ENCODE data around the gene MAP3K10.
A peak's percentile ranks its signal among the peaks of the same experiment; 100 is the strongest.

Gene MAP3K10

DNA sequence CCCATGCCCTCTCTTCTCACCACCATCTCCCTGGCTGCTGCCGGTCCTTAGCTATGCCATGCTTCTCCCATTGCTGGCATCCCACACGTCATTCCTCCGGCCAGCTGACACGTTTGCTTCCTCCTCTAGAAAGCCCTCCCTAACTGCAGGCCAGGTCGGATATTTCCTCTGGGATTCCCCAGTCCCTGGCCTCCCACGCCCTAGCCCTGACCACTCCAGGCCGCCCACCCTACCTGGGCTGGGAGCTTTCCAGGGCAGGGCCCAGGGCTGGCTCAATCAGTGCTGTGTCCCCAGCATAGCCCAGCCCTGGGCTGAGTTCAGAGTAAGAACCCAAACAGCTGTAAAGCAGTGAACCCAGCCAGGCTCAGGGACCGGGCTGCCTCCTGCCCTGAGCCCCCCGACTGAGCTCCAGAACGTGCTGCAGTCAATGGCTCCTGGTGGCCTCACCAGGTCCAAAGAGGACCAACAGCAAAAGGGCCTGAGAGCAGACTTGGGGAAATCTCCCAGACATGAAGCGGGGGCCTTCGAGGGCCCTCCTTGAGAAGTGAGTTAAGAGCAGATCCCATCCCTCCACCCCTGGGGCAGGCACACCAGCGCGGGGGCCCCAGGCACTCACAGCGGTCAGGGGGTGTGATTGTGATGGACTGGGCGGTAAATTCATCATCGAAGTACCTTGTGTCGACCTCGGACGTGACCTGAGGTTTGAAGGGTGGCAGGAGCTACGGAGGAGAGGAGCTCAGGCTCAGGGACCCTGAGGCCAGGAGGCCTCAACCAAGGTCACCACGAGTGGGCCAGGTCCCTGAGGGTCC, 43.4 kb downstream of the MAP3K10 start:
- no peak overlapping the region for H3K27ac ChIP-seq (ENCODE audit: low read length)
- no peaks in the 10 kb centered on the region for H3K36me3 ChIP-seq (replicated peaks; ENCODE audit: insufficient read depth, low read length)

DNA sequence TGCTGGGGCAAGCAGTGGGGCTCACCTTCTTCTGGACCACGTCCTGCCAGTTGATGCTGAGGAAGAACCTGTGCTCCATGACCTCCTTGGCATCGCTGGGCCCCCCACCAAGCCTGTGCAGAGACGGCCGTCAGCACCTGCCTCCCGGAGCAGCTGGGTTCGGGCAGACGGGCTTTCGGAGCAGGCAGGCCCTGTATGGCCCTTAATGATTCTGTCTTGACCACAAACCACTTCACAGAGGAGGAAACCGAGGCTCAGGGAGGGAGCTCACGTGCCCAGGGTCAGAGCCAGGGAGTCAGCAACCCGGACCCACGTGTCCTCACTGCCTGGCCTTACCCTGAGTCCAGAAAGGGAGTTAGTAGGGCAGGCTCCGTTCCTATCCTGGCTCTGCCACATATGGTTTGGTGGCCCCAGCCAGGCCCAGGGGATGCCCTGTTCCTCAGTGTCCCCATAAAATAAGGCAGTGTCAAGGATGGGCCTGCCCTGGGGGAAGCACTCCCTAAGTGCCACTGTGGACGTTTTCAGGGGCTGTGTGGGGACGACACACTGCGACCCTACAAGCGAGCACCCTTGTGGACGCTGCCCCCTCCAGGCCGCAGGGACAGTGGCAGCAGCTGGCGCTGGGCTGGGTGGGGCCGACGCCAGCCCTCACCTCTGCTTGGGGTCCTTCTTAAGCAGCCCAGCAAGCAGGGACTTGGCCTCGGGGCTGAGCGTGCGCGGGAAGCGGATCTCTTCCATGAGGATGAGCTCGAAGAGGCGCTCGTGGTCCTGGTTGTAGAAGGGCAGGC, 44.2 kb downstream of the MAP3K10 start:
- Histone ChIP-seq H3K4me1 (ENCODE audit: low read length) (no peaks in the 10 kb centered on the region), H3K27ac (ENCODE audit: low read length) (no peak overlapping the region), H3K79me2 (ENCODE audit: low read length) (no peaks in the 10 kb centered on the region), H3K4me3 (ENCODE audit: low read length) (no peak overlapping the region), H2AFZ (ENCODE audit: low read length) (no peak overlapping the region), H3K27me3 (replicated peaks; ENCODE audit: insufficient read depth, low read length) (no peaks in the 10 kb centered on the region), H3K36me3 (replicated peaks; ENCODE audit: insufficient read depth, low read length) (no peaks in the 10 kb centered on the region), H3K9me2 (replicated peaks; ENCODE audit: insufficient read depth, low read length) (no peaks in the 10 kb centered on the region), H3F3A (ENCODE audit: insufficient read depth, low read length) (no peaks in the 10 kb centered on the region), H3K9ac (ENCODE audit: low read length) (no peak overlapping the region), H3K4me2 (ENCODE audit: low read depth, low read length) (no peak overlapping the region), H3K9me3 (replicated peaks; ENCODE audit: insufficient read depth, low read length) (no peaks in the 10 kb centered on the region), H4K20me1 (ENCODE audit: insufficient read depth, low read length) (no peaks in the 10 kb centered on the region)
- DNase-seq = no peak
- TF ChIP-seq EZH2 (optimal IDR thresholded peaks at IDR 0.05; ENCODE audit: low read depth, low read length) (no peak), EZH2phosphoT487 (IDR thresholded peaks at IDR 0.05; ENCODE audit: low read length) (no peak)
- TF ChIP-seq, protein P1, sequence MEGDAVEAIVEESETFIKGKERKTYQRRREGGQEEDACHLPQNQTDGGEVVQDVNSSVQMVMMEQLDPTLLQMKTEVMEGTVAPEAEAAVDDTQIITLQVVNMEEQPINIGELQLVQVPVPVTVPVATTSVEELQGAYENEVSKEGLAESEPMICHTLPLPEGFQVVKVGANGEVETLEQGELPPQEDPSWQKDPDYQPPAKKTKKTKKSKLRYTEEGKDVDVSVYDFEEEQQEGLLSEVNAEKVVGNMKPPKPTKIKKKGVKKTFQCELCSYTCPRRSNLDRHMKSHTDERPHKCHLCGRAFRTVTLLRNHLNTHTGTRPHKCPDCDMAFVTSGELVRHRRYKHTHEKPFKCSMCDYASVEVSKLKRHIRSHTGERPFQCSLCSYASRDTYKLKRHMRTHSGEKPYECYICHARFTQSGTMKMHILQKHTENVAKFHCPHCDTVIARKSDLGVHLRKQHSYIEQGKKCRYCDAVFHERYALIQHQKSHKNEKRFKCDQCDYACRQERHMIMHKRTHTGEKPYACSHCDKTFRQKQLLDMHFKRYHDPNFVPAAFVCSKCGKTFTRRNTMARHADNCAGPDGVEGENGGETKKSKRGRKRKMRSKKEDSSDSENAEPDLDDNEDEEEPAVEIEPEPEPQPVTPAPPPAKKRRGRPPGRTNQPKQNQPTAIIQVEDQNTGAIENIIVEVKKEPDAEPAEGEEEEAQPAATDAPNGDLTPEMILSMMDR (IDR thresholded peaks at IDR 0.05; ENCODE audit: low read length) = 0 out of 2 replicates have a peak, but pooled peaks have one; percentile 15

More for the DNA sequence above, 43.4 kb downstream of the MAP3K10 start:
- H3K4me1 ChIP-seq (ENCODE audit: low read length) = no peaks in the 10 kb centered on the region
- H3K9me3 ChIP-seq (replicated peaks; ENCODE audit: insufficient read depth, low read length) = no peaks in the 10 kb centered on the region
- no peaks in the 10 kb centered on the region for H3K27me3 ChIP-seq (replicated peaks; ENCODE audit: insufficient read depth, low read length)
- no peak for DNase-seq
- no peaks in the 10 kb centered on the region for H3K9me2 ChIP-seq (replicated peaks; ENCODE audit: insufficient read depth, low read length)
- no peaks in the 10 kb centered on the region for H4K20me1 ChIP-seq (ENCODE audit: insufficient read depth, low read length)
- no peak overlapping the region for H2AFZ ChIP-seq (ENCODE audit: low read length)
- no peak overlapping the region for H3K9ac ChIP-seq (ENCODE audit: low read length)
- H3K4me3 ChIP-seq (ENCODE audit: low read length) = no peak overlapping the region
- H3K4me2 ChIP-seq (ENCODE audit: low read depth, low read length) = no peak overlapping the region
- TF ChIP-seq EZH2phosphoT487 (IDR thresholded peaks at IDR 0.05; ENCODE audit: low read length) = no peak
- no peak for TF ChIP-seq EZH2 (optimal IDR thresholded peaks at IDR 0.05; ENCODE audit: low read depth, low read length)
- TF ChIP-seq, protein P1 (IDR thresholded peaks at IDR 0.05; ENCODE audit: low read length) = no peak
- H3K79me2 ChIP-seq (ENCODE audit: low read length) = no peaks in the 10 kb centered on the region
- no peaks in the 10 kb centered on the region for H3F3A ChIP-seq (ENCODE audit: insufficient read depth, low read length)

DNA sequence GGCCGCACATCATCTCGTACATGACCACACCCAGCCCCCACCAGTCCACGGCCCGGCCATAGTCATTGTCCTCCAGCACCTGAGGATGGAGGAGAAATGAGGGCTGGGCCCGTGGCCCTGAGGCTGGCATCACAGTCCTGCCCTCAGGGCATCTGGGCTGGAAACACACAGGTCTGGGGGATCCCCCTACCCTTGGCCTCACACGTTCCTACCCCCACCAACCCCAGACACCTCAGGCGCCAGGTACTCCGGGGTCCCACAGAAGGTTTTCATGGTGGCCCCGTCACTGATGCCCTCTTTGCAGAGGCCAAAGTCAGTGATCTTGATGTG, 44.8 kb downstream of the MAP3K10 start:
- H3K4me1 ChIP-seq (ENCODE audit: low read length) = no peaks in the 10 kb centered on the region
- H3K27ac ChIP-seq (ENCODE audit: low read length) = no peak overlapping the region
- no peak overlapping the region for H2AFZ ChIP-seq (ENCODE audit: low read length)
- H3K27me3 ChIP-seq (replicated peaks; ENCODE audit: insufficient read depth, low read length) = no peaks in the 10 kb centered on the region
- no peak overlapping the region for H3K9ac ChIP-seq (ENCODE audit: low read length)
- no peaks in the 10 kb centered on the region for H3K79me2 ChIP-seq (ENCODE audit: low read length)
- H3K36me3 ChIP-seq (replicated peaks; ENCODE audit: insufficient read depth, low read length) = no peaks in the 10 kb centered on the region
- H3K4me3 ChIP-seq (ENCODE audit: low read length) = no peak overlapping the region
- DNase-seq = no peak
- H4K20me1 ChIP-seq (ENCODE audit: insufficient read depth, low read length) = no peaks in the 10 kb centered on the region
- no peaks in the 10 kb centered on the region for H3K9me2 ChIP-seq (replicated peaks; ENCODE audit: insufficient read depth, low read length)
- TF ChIP-seq EZH2phosphoT487 (IDR thresholded peaks at IDR 0.05; ENCODE audit: low read length) = no peak
- TF ChIP-seq EZH2 (optimal IDR thresholded peaks at IDR 0.05; ENCODE audit: low read depth, low read length) = no peak
- TF ChIP-seq, protein P1 (IDR thresholded peaks at IDR 0.05; ENCODE audit: low read length) = no peak
- H3F3A ChIP-seq (ENCODE audit: insufficient read depth, low read length) = no peaks in the 10 kb centered on the region
- no peaks in the 10 kb centered on the region for H3K9me3 ChIP-seq (replicated peaks; ENCODE audit: insufficient read depth, low read length)
- H3K4me2 ChIP-seq (ENCODE audit: low read depth, low read length) = no peak overlapping the region

Data from MM.1S (cell line).